KMS-11 (cell line): ENCODE data around the gene TRIOBP.
A peak's percentile ranks its signal among the peaks of the same experiment; 100 is the strongest.

Source experiments
- H2AFZ ChIP-seq: fragments of 200-600 bp; sonication (generic); 2 replicates; pipeline ENCODE4 v1.6.1; 2016; ENCODE audit warnings: antibody characterized with exemption, mixed run types, low read depth
- H3K27ac ChIP-seq: fragments of 200-600 bp; sonication (generic); 2 replicates; pipeline ENCODE4 v1.6.1; 2016; ENCODE audit warnings: mild to moderate bottlenecking, mixed run types
- H3K27me3 ChIP-seq: fragments of 200-600 bp; sonication (generic); 2 replicates; pipeline ENCODE4 v1.6.1; 2017; ENCODE audit warnings: mild to moderate bottlenecking, low read depth, mixed run types, moderate library complexity; ENCODE audit not compliant: insufficient read depth
- H3K36me3 ChIP-seq: fragments of 200-600 bp; sonication (generic); 2 replicates; pipeline ENCODE4 v1.6.1; 2017; ENCODE audit warnings: mild to moderate bottlenecking, mixed run types; ENCODE audit not compliant: insufficient read depth
- H3K4me1 ChIP-seq: fragments of 200-600 bp; sonication (generic); 2 replicates; pipeline ENCODE4 v1.6.1; 2016; ENCODE audit warnings: mild to moderate bottlenecking, low read depth, mixed run types; ENCODE audit not compliant: poor library complexity, severe bottlenecking
- H3K4me2 ChIP-seq: fragments of 200-600 bp; sonication (generic); 2 replicates; pipeline ENCODE4 v1.7.0; 2016; ENCODE audit warnings: mild to moderate bottlenecking, mixed run types
- H3K4me3 ChIP-seq: fragments of 200-600 bp; sonication (generic); IDR thresholded peaks from 2 replicates; pipeline ENCODE4 v1.6.1; 2017; ENCODE audit warnings: low read depth, low read length, mixed read lengths; ENCODE audit not compliant: insufficient read depth
- H3K79me2 ChIP-seq: fragments of 200-600 bp; sonication (generic); 2 replicates; pipeline ENCODE4 v1.6.1; 2016; ENCODE audit warnings: low read depth, mixed run types; ENCODE audit not compliant: insufficient read depth
- H3K9ac ChIP-seq: fragments of 200-600 bp; sonication (generic); 2 replicates; pipeline ENCODE4 v1.6.1; 2016; ENCODE audit warnings: mild to moderate bottlenecking, mixed run types
- H4K20me1 ChIP-seq: fragments of 200-600 bp; sonication (generic); 2 replicates; pipeline ENCODE4 v1.6.1; 2016; ENCODE audit warnings: mild to moderate bottlenecking, mixed run types; ENCODE audit not compliant: insufficient read depth
- CTCF ChIP-seq: fragments of 200-600 bp; sonication (generic); conservative IDR thresholded peaks from 2 replicates; pipeline ENCODE4 v1.6.1; 2017; ENCODE audit warnings: low read depth, mild to moderate bottlenecking, antibody characterized with exemption, low read length, moderate library complexity, mixed read lengths

Gene TRIOBP

GRCh38 chr22:37705205-37705604 is 8.4 kb downstream of the TRIOBP start:
- Histone ChIP-seq H2AFZ (no peak overlapping the region), H3K9ac (no peak overlapping the region), H3K27me3 (no peaks in the 10 kb centered on the region), H3K4me2 (no peak overlapping the region), H3K79me2 (no peaks in the 10 kb centered on the region), H4K20me1 (no peaks in the 10 kb centered on the region), H3K36me3 (no peaks in the 10 kb centered on the region), H3K27ac (no peak overlapping the region), H3K4me3 (no peak overlapping the region), H3K4me1 (peaks cover 8% of the 10 kb centered on the region)
- TF ChIP-seq CTCF = no peak

- Histone ChIP-seq H3K27ac (no peak overlapping the region), H3K4me3 (no peak overlapping the region), H3K4me1 (peaks cover 8% of the 10 kb centered on the region), H3K4me2 (peak overlapping the region; percentile 34), H3K79me2 (no peaks in the 10 kb centered on the region), H4K20me1 (no peaks in the 10 kb centered on the region), H3K9ac (no peak overlapping the region), H3K27me3 (no peaks in the 10 kb centered on the region), H3K36me3 (no peaks in the 10 kb centered on the region), H2AFZ (no peak overlapping the region; the same call in 1 of the 2 replicates)
- no peak for TF ChIP-seq CTCF
Observed at GRCh38 chr22:37708580-37709444, 12.0 kb downstream of the TRIOBP start.

GRCh38 chr22:37709445-37709765 is 12.6 kb downstream of the TRIOBP start:
- Histone ChIP-seq H3K36me3 (no peaks in the 10 kb centered on the region), H3K79me2 (no peaks in the 10 kb centered on the region), H3K9ac (no peak overlapping the region), H3K27me3 (no peaks in the 10 kb centered on the region), H3K27ac (no peak overlapping the region), H3K4me1 (peaks cover 8% of the 10 kb centered on the region), H3K4me2 (peak overlapping the region; percentile 34), H3K4me3 (no peak overlapping the region), H2AFZ (no peak overlapping the region), H4K20me1 (no peaks in the 10 kb centered on the region)
- no peak for TF ChIP-seq CTCF

- Histone ChIP-seq H4K20me1 (no peaks in the 10 kb centered on the region), H3K9ac (no peak overlapping the region), H3K27ac (no peak overlapping the region), H3K79me2 (no peaks in the 10 kb centered on the region), H3K4me1 (peaks cover 8% of the 10 kb centered on the region), H3K4me3 (no peak overlapping the region), H2AFZ (no peak overlapping the region), H3K4me2 (no peak overlapping the region), H3K36me3 (no peaks in the 10 kb centered on the region), H3K27me3 (no peaks in the 10 kb centered on the region)
- TF ChIP-seq CTCF = no peak
Observed at GRCh38 chr22:37710675-37711074, 13.8 kb downstream of the TRIOBP start.
